Effector memory CD4-positive, alpha-beta T cell (primary cell): ENCODE measurements around the gene WDFY1.

ENCODE experiments used
- DNase-seq, 3 donors: peaks; one replicate each; pipeline ENCODE4 v3.0.0-alpha.2; 2020
- H3K27ac ChIP-seq: 2 replicates; pipeline ENCODE4 v1.7.0; 2013; ENCODE audit warnings: mild to moderate bottlenecking, low read length, moderate library complexity; ENCODE audit not compliant: insufficient read depth, poor library complexity, severe bottlenecking
- H3K27me3 ChIP-seq: replicated peaks from 2 replicates; pipeline ENCODE4 v1.7.0; 2013; ENCODE audit warnings: mild to moderate bottlenecking, low read length; ENCODE audit not compliant: insufficient read depth, control insufficient read depth, poor library complexity, severe bottlenecking
- H3K36me3 ChIP-seq: 2 replicates; pipeline ENCODE4 v1.7.0; 2013; ENCODE audit warnings: mild to moderate bottlenecking, low read length, moderate library complexity; ENCODE audit not compliant: control insufficient read depth, insufficient read depth
- H3K4me1 ChIP-seq: 2 replicates; pipeline ENCODE4 v1.7.0; 2013; ENCODE audit warnings: low read length, mild to moderate bottlenecking; ENCODE audit not compliant: control insufficient read depth, insufficient read depth, poor library complexity, severe bottlenecking
- H3K4me3 ChIP-seq: 2 replicates; pipeline ENCODE4 v1.7.0; 2013; ENCODE audit warnings: low read length, low read depth, mild to moderate bottlenecking; ENCODE audit not compliant: insufficient read depth, poor library complexity, severe bottlenecking
- H3K9me3 ChIP-seq: 2 replicates; pipeline ENCODE4 v1.7.0; 2013; ENCODE audit warnings: mild to moderate bottlenecking, low read length, moderate library complexity; ENCODE audit not compliant: control insufficient read depth

The WDFY1 gene

DNA sequence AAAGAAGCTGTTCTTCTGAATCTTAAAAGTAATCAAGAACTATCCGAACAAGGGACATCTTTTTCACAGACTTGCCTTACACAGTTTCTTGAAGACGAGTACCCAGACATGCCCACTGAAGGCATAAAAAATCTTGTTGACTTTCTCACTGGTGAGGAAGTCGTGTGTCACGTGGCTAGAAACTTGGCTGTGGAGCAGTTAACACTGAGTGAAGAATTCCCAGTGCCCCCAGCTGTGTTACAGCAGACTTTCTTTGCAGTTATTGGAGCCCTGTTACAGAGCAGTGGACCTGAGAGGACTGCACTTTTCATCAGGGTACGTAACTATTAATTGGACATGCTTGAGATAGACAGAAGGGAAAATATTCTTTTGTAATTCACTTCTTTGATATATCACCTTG, 14.6 kb upstream of the WDFY1 start:
- Histone ChIP-seq H3K9me3 (no peaks in the 10 kb centered on the region), H3K4me1 (peaks cover 33% of the 10 kb centered on the region), H3K27me3 (no peaks in the 10 kb centered on the region), H3K4me3 (no peak overlapping the region), H3K36me3 (peaks cover 11% of the 10 kb centered on the region), H3K27ac (no peak overlapping the region)
- no peak for DNase-seq

GRCh38 chr2:223957092-223957851, 12.1 kb upstream of the WDFY1 start, which contains the start of gene MRPL44:
Gene MRPL44 (plus strand): TSS chr2:223957463. CDS start chr2:223957473, 10 bp downstream.
- Histone ChIP-seq H3K4me1 (peaks cover 32% of the 10 kb centered on the region), H3K4me3 (peak within 1 kb of the TSS; percentile 97), H3K36me3 (peaks cover 5% of the 10 kb centered on the region), H3K9me3 (no peaks in the 10 kb centered on the region), H3K27me3 (no peaks in the 10 kb centered on the region), H3K27ac (peak within 1 kb of the TSS; percentile 72)
- DNase-seq, result peak; percentile 90 to 92 (median 92)

- no peak overlapping the region for H3K4me3 ChIP-seq
- H3K4me1 ChIP-seq, result peaks cover 25% of the 10 kb centered on the region
Observed at GRCh38 chr2:223956300-223956699, 11.2 kb upstream of the WDFY1 start.

GRCh38 chr2:223954401-223954800, 9.3 kb upstream of the WDFY1 start:
- Histone ChIP-seq H3K36me3 (no peaks in the 10 kb centered on the region), H3K27ac (no peak overlapping the region), H3K4me1 (peaks cover 14% of the 10 kb centered on the region), H3K27me3 (no peaks in the 10 kb centered on the region), H3K9me3 (no peaks in the 10 kb centered on the region), H3K4me3 (no peak overlapping the region)
- no peak for DNase-seq

More at GRCh38 chr2:223956300-223956699, 11.2 kb upstream of the WDFY1 start:
- no peak for DNase-seq
- Histone ChIP-seq H3K27ac (no peak overlapping the region), H3K27me3 (no peaks in the 10 kb centered on the region), H3K36me3 (peaks cover 5% of the 10 kb centered on the region), H3K9me3 (no peaks in the 10 kb centered on the region)

GRCh38 chr2:223952280-223952968, 7.3 kb upstream of the WDFY1 start:
- H3K36me3 ChIP-seq, result no peaks in the 10 kb centered on the region
- no peaks in the 10 kb centered on the region for H3K9me3 ChIP-seq
- no peak for DNase-seq
- no peaks in the 10 kb centered on the region for H3K27me3 ChIP-seq
- no peak overlapping the region for H3K4me3 ChIP-seq
- peaks cover 6% of the 10 kb centered on the region for H3K4me1 ChIP-seq
- H3K27ac ChIP-seq, result no peak overlapping the region

GRCh38 chr2:223950448-223951347, 5.6 kb upstream of the WDFY1 start:
- H3K9me3 ChIP-seq, result no peaks in the 10 kb centered on the region
- no peaks in the 10 kb centered on the region for H3K27me3 ChIP-seq
- peaks cover 1% of the 10 kb centered on the region for H3K4me1 ChIP-seq
- DNase-seq, result no peak
- no peak overlapping the region for H3K27ac ChIP-seq
- H3K4me3 ChIP-seq, result no peak overlapping the region
- no peaks in the 10 kb centered on the region for H3K36me3 ChIP-seq

GRCh38 chr2:223949241-223949840, 4.2 kb upstream of the WDFY1 start:
- Histone ChIP-seq H3K9me3 (no peaks in the 10 kb centered on the region), H3K4me3 (no peak overlapping the region), H3K36me3 (no peaks in the 10 kb centered on the region), H3K27me3 (no peaks in the 10 kb centered on the region), H3K4me1 (peaks cover 5% of the 10 kb centered on the region), H3K27ac (no peak overlapping the region)
- no peak for DNase-seq

DNA sequence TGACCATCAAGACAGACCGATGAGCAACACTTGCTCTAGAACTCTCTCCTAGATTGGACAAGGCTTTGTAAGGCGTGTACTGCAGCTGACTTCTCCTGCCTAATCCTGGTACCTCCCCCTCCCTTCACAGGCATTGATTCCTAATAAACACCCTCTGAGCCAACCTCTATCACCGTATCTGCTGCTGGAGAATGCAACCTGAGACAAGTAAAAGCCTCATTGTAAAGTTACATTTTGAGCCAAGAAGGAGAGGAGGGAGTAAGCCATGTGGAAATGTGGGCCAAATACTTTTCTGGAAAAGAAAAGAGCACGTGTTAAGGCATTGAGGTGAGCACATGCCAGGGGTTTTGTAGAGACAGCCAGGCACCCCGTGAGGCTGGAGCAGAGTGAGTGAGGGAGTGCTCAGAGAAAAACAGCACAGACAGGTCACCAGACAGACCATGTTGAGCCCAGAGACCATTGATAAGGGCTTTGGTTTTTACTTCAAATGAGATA, 2.6 kb upstream of the WDFY1 start:
- Histone ChIP-seq H3K4me3 (no peak overlapping the region), H3K27ac (no peak overlapping the region), H3K4me1 (peaks cover 11% of the 10 kb centered on the region), H3K9me3 (no peaks in the 10 kb centered on the region), H3K36me3 (no peaks in the 10 kb centered on the region), H3K27me3 (no peaks in the 10 kb centered on the region)
- DNase-seq, result no peak

- H3K9me3 ChIP-seq, result no peaks in the 10 kb centered on the region
- H3K27me3 ChIP-seq, result no peaks in the 10 kb centered on the region
- peaks cover 11% of the 10 kb centered on the region for H3K4me1 ChIP-seq
- peak overlapping the region; percentile 99 for H3K4me3 ChIP-seq
- DNase-seq, result no peak
- H3K36me3 ChIP-seq, result no peaks in the 10 kb centered on the region
- no peak overlapping the region for H3K27ac ChIP-seq
Observed at GRCh38 chr2:223945755-223946154, 620 bp upstream of the WDFY1 start.
